GM23338 (cell line): ENCODE results near the gene GRM4. TPM values are rescaled to one million over a fixed set of nuclear protein-coding genes. Genes with fewer than 3 reads are reported as not detected.

ENCODE experiments used
- ATAC-seq: fragments of 200-7000 bp; cut with Tn5 transposase; 3 replicates; pipeline ENCODE4 v1.9.1; 2020
- DNase-seq: peaks from one replicate; pipeline ENCODE4 v3.0.0-alpha.2; 2015; ENCODE audit warnings: low spot score
- H2AFZ ChIP-seq: fragments of 200-600 bp; sonication (generic); 2 replicates; pipeline ENCODE4 v1.8.0; 2016; ENCODE audit warnings: antibody characterized with exemption, mild to moderate bottlenecking, moderate library complexity
- H3F3A ChIP-seq: fragments of 200-600 bp; sonication (generic); replicated peaks from 2 replicates; pipeline ENCODE4 v1.8.0; 2017; ENCODE audit warnings: antibody characterized with exemption, mixed run types, low read depth
- H3K27ac ChIP-seq: fragments of 200-600 bp; sonication (generic); 2 replicates; pipeline ENCODE4 v1.6.1; 2016; ENCODE audit warnings: low read depth
- H3K27me3 ChIP-seq: fragments of 200-600 bp; sonication (generic); 2 replicates; pipeline ENCODE4 v1.8.0; 2016; ENCODE audit warnings: mild to moderate bottlenecking, mixed run types, moderate library complexity; ENCODE audit not compliant: insufficient read depth
- H3K36me3 ChIP-seq: fragments of 200-600 bp; sonication (generic); 2 replicates; pipeline ENCODE4 v1.8.0; 2016; ENCODE audit warnings: mild to moderate bottlenecking; ENCODE audit not compliant: insufficient read depth
- H3K4me1 ChIP-seq: fragments of 200-600 bp; sonication (generic); 2 replicates; pipeline ENCODE4 v1.8.0; 2016; ENCODE audit warnings: mild to moderate bottlenecking, moderate library complexity; ENCODE audit not compliant: insufficient read depth
- H3K4me2 ChIP-seq: fragments of 200-600 bp; sonication (generic); 2 replicates; pipeline ENCODE4 v1.7.1; 2017; ENCODE audit warnings: mixed run types
- H3K4me3 ChIP-seq: fragments of 200-600 bp; sonication (generic); 2 replicates; pipeline ENCODE4 v1.6.1; 2016; ENCODE audit warnings: mixed run types
- H3K79me2 ChIP-seq: fragments of 200-600 bp; sonication (generic); replicated peaks from 2 replicates; pipeline ENCODE4 v1.8.0; 2017; ENCODE audit warnings: mild to moderate bottlenecking; ENCODE audit not compliant: insufficient read depth
- H3K9me2 ChIP-seq: fragments of 200-600 bp; sonication (generic); 2 replicates; pipeline ENCODE4 v1.8.0; 2017; ENCODE audit not compliant: insufficient read depth
- H4K20me1 ChIP-seq: fragments of 200-600 bp; sonication (generic); replicated peaks from 2 replicates; pipeline ENCODE4 v1.8.0; 2017; ENCODE audit warnings: mild to moderate bottlenecking; ENCODE audit not compliant: insufficient read depth
- H3K27ac Mint-ChIP-seq: 2 replicates; pipeline ENCODE4 v1.8.0; 2020; ENCODE audit warnings: inconsistent platforms, mild to moderate bottlenecking, moderate library complexity, mixed read lengths
- H3K27me3 Mint-ChIP-seq: 3 replicates; pipeline ENCODE4 v1.8.0; 2022; ENCODE audit warnings: low read depth, mild to moderate bottlenecking, moderate library complexity, mixed read lengths, inconsistent platforms; ENCODE audit not compliant: insufficient read depth, poor library complexity
- H3K36me3 Mint-ChIP-seq: 3 replicates; pipeline ENCODE4 v1.8.0; 2021; ENCODE audit warnings: low read depth, mild to moderate bottlenecking, inconsistent platforms, moderate library complexity, mixed read lengths
- H3K4me1 Mint-ChIP-seq: 3 replicates; pipeline ENCODE4 v1.8.0; 2020; ENCODE audit warnings: mild to moderate bottlenecking, inconsistent platforms, mixed read lengths
- H3K4me3 Mint-ChIP-seq: 3 replicates; pipeline ENCODE4 v1.8.0; 2021; ENCODE audit warnings: moderate library complexity, mild to moderate bottlenecking, inconsistent platforms, mixed read lengths
- H3K9me3 Mint-ChIP-seq: 3 replicates; pipeline ENCODE4 v1.8.0; 2020; ENCODE audit warnings: moderate library complexity, mild to moderate bottlenecking, inconsistent platforms, mixed read lengths
- CREB1 ChIP-seq: fragments of 250-450 bp; sonication (Bioruptor Pico); IDR thresholded peaks from 2 replicates; pipeline ENCODE4 v1.5.0; 2020; ENCODE audit warnings: low read depth, mild to moderate bottlenecking, moderate library complexity
- CTCF ChIP-seq, 2 experiments: fragments of 200-600 bp in 1 of 2; sonication (generic) in 1 of 2; conservative IDR thresholded peaks; 2 replicates each; pipeline versions ENCODE4 v1.5.1 to v1.6.1; 2016 to 2017; ENCODE audit warnings: antibody characterized with exemption in 2 of 2, low read depth in 2 of 2, mild to moderate bottlenecking in 2 of 2, moderate library complexity in 1 of 2
- ETS1 ChIP-seq: IDR thresholded peaks from 2 replicates; pipeline ENCODE4 v1.6.1; 2016; ENCODE audit warnings: antibody characterized with exemption
- EZH2 ChIP-seq: fragments of 200-600 bp; sonication (generic); IDR thresholded peaks from one replicate; pipeline ENCODE4 v1.8.0; 2017; ENCODE audit warnings: antibody characterized with exemption, mild to moderate bottlenecking, low read depth; ENCODE audit not compliant: unreplicated experiment
- EZH2phosphoT487 ChIP-seq: fragments of 200-600 bp; sonication (generic); IDR thresholded peaks from one replicate; pipeline ENCODE4 v1.8.1; 2018; ENCODE audit warnings: antibody characterized with exemption; ENCODE audit not compliant: unreplicated experiment
- JUNB ChIP-seq: IDR thresholded peaks from one replicate; pipeline ENCODE4 v1.6.1; 2016; ENCODE audit warnings: antibody characterized with exemption; ENCODE audit not compliant: unreplicated experiment
- NANOG ChIP-seq: IDR thresholded peaks from 2 replicates; pipeline ENCODE4 v1.6.1; 2016; ENCODE audit warnings: antibody characterized with exemption, borderline replicate concordance
- POLR2AphosphoS5 ChIP-seq: IDR thresholded peaks from 2 replicates; pipeline ENCODE4 v1.6.1; 2016; ENCODE audit warnings: antibody characterized with exemption, low read depth
- REST ChIP-seq: IDR thresholded peaks from one replicate; pipeline ENCODE4 v1.6.1; 2018; ENCODE audit warnings: antibody characterized with exemption; ENCODE audit not compliant: unreplicated experiment
- STAT1 ChIP-seq: IDR thresholded peaks from one replicate; pipeline ENCODE4 v1.6.1; 2016; ENCODE audit warnings: antibody characterized with exemption; ENCODE audit not compliant: unreplicated experiment
- ZNF114 ChIP-seq: fragments of 250-450 bp; sonication (Bioruptor Pico); IDR thresholded peaks from 2 replicates; pipeline ENCODE4 v1.5.0; 2020; ENCODE audit warnings: mild to moderate bottlenecking, moderate library complexity
- ZNF331 ChIP-seq: fragments of 250-450 bp; sonication (Bioruptor Pico); IDR thresholded peaks from 2 replicates; pipeline ENCODE4 v1.5.0; 2020; ENCODE audit warnings: low read depth, mild to moderate bottlenecking, moderate library complexity
- ZNF462 ChIP-seq: fragments of 250-450 bp; sonication (Bioruptor Pico); IDR thresholded peaks from 2 replicates; pipeline ENCODE4 v1.5.0; 2020; ENCODE audit warnings: mild to moderate bottlenecking, moderate library complexity
- polyA plus RNA-seq: library from polyadenylated mRNA; unstranded; fragments of >200 nt; fragmentation: Nextera tagmentation; extraction: Ambion mirVana; gene quantifications from 2 replicates; pipeline ENCODE4 v1.2.1, GENCODE V29; 2016
- total RNA-seq: library from RNA; depleted of rRNA; stranded (reverse); fragments of >200 nt; shearing (Covaris generic); gene quantifications from 2 replicates; pipeline ENCODE4 v1.2.3, GENCODE V29; 2014

The GRM4 gene
- total and polyA plus RNA-seq, 2 experiments from 2014 or later = 7.0 to 30.6 TPM

GRCh38 chr6:34015586-34015985 lies 130.3 kb downstream of the GRM4 start (continued):
- TF ChIP-seq JUNB (no peak), EZH2 (no peak), NANOG (no peak)

- Histone ChIP-seq H3K27ac (no peak overlapping the region), H3K79me2 (no peaks in the 10 kb centered on the region), H3K9me2 (no peaks in the 10 kb centered on the region), H3K27me3 (peaks cover 92% of the 10 kb centered on the region), H3F3A (no peaks in the 10 kb centered on the region), H3K4me2 (no peak overlapping the region), H3K36me3 (no peaks in the 10 kb centered on the region; the same call in 1 of the 2 replicates), H2AFZ (no peak overlapping the region), H3K4me3 (no peak overlapping the region), H4K20me1 (peaks cover 7% of the 10 kb centered on the region; the same call in 1 of the 2 replicates), H3K4me1 (peaks cover 12% of the 10 kb centered on the region)
- peaks cover 21% of the 10 kb centered on the region for H3K4me1 Mint-ChIP-seq
- peaks cover 6% of the 10 kb centered on the region; the same call in 2 of the 3 replicates for H3K9me3 Mint-ChIP-seq
- peaks cover 3% of the 10 kb centered on the region; the same call in 1 of the 3 replicates for H3K36me3 Mint-ChIP-seq
- H3K4me3 Mint-ChIP-seq = no peak overlapping the region
- TF ChIP-seq REST (no peak), NANOG (no peak), JUNB (no peak), ZNF114 (CRISPR knock-in tag) (no peak), ZNF331 (CRISPR knock-in tag) (no peak), ZNF462 (no peak), EZH2phosphoT487 (no peak), ETS1 (no peak), STAT1 (no peak), CREB1 (CRISPR knock-in tag) (no peak), POLR2AphosphoS5 (no peak), CTCF (conservative IDR thresholded peaks at IDR 0.05; ENCODE audit: low read depth in 2 of 2) (no peak), EZH2 (no peak)
- H3K27ac Mint-ChIP-seq = no peak overlapping the region
- peaks cover 39% of the 10 kb centered on the region for H3K27me3 Mint-ChIP-seq
- DNase-seq = no peak
- ATAC-seq = no peak
These were observed 134.6 kb downstream of the GRM4 start for GRCh38 chr6:34011264-34011663.
